DND-41 (cell line): Measurements from ENCODE around the gene TCP1.

Source experiments
- CTCF ChIP-seq: IDR thresholded peaks from 2 replicates; pipeline ENCODE4 v1.5.1; 2012; ENCODE audit warnings: borderline replicate concordance, low read length, moderate library complexity, mild to moderate bottlenecking; ENCODE audit not compliant: poor library complexity, severe bottlenecking; ENCODE audit errors: extremely low read depth
- EZH2 ChIP-seq: IDR thresholded peaks from 3 replicates; pipeline ENCODE4 v1.6.1; 2012; ENCODE audit warnings: borderline replicate concordance, low read depth, mild to moderate bottlenecking, moderate library complexity, low read length, inconsistent platforms; ENCODE audit not compliant: severe bottlenecking

GRCh38 chr6:159762681-159763293 lies 26.6 kb downstream of the TCP1 start:
- TF ChIP-seq EZH2 (no peak), CTCF (no peak)
